Tibial nerve (tissue), 4 donors: ENCODE results near the gene SULF2.

ENCODE experiments used
- EP300 ChIP-seq, 2 donors: sonication (generic); formaldehyde crosslinking; IDR thresholded peaks; one replicate each; pipeline ENCODE4 v1.6.1; 2017; ENCODE audit warnings: antibody characterized with exemption in 2 of 2, mild to moderate bottlenecking in 1 of 2
- TF ChIP-seq, protein P1 (sequence below), 5 experiments: fragments of 200-600 bp in 3 of 5; fragments of 450-650 bp in 2 of 5; sonication (generic) in 3 of 5; IDR thresholded peaks; one replicate each; pipeline ENCODE4 v1.5.1; 2016 to 2019; ENCODE audit warnings: antibody characterized with exemption in 5 of 5, mild to moderate bottlenecking in 3 of 5, moderate library complexity in 2 of 5

DNA sequence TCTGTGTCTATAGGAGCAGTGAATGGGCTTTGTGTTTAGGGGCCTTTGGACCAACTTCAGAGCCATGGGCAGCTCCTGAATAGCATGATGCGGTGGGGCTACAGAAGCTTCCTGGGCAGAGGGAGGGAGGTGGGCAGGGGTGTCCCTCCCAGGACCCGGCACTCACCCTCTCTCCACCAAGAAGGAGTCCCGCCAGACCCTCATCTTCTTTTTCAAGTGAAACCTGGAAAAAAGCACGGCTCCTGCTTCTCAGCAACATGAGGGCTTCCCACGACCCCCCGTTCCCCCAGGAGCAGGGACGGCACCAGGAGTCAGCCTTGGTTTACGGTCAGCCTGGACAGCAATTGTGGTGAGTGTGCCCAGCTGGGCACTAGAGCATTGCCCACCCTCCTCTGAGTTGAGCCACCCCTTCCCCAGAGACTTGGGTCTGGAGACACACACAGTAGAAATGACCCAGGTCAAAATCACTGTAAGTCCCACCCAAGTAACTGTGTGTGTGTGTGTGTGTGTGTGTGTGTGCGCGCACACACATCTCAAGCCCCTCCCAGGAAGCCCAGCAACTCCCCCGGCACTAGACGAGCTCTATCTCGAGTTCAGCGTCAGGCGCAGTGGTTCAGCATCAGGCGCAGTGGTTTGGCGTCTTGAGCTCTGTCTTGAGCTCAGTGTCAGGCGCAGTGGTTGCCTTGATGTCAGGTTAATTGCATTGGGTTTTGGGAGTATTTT, 108.2 kb downstream of the SULF2 start:
- TF ChIP-seq, protein P1, sequence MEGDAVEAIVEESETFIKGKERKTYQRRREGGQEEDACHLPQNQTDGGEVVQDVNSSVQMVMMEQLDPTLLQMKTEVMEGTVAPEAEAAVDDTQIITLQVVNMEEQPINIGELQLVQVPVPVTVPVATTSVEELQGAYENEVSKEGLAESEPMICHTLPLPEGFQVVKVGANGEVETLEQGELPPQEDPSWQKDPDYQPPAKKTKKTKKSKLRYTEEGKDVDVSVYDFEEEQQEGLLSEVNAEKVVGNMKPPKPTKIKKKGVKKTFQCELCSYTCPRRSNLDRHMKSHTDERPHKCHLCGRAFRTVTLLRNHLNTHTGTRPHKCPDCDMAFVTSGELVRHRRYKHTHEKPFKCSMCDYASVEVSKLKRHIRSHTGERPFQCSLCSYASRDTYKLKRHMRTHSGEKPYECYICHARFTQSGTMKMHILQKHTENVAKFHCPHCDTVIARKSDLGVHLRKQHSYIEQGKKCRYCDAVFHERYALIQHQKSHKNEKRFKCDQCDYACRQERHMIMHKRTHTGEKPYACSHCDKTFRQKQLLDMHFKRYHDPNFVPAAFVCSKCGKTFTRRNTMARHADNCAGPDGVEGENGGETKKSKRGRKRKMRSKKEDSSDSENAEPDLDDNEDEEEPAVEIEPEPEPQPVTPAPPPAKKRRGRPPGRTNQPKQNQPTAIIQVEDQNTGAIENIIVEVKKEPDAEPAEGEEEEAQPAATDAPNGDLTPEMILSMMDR (IDR thresholded peaks at IDR 0.05), result no peak
- TF ChIP-seq EP300 (IDR thresholded peaks at IDR 0.05), result no peak
